Stimulated activated CD8-positive, alpha-beta memory T cell treated with anti-CD3 and anti-CD28 coated beads, Interleukin-7, amount 100 ng/mL, for 1 hour (primary cell): Measurements from ENCODE around the gene NR2C2AP.

Experiments
- DNase-seq, 2 donors: peaks; one replicate each; pipeline ENCODE4 v3.0.0-alpha.2; 2020; ENCODE audit warnings: low read depth in 2 of 2

NR2C2AP gene

GRCh38 chr19:19152668-19153384 lies 50.4 kb downstream of the NR2C2AP start:
- DNase-seq, result no peak

DNA sequence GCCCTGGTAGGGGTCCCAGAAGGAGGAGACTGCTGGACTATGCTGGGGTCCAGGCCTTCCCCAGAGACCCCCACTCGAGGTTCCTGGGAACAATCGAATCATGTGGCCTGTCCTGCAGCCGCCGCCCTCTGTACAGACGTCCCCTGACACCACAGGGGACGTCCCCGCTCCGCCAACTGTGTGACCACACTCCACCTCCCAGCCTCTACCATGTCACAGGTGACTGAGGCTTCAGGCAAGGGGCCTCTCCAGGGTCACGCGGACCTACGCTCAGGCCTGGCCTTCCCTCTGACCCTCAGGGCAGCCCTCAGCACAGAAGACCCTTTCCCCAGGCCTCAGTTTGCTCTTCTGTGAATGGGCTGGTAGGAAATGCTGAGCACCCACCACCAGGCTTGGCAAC lies 51.8 kb downstream of the NR2C2AP start:
- no peak for DNase-seq
